GM10847 (cell line): Measurements from ENCODE around the gene AKR1C2.
"Not testable (repeated sequence)": the region's sequence is repeated elsewhere in the genome, so short reads cannot be mapped to it uniquely, and the experiment has no call there.

Source experiments
- POLR2A ChIP-seq: IDR thresholded peaks from 2 replicates; pipeline ENCODE4 v1.6.1; 2011; ENCODE audit not compliant: insufficient read length; ENCODE audit errors: extremely low read depth

AKR1C2 gene

DNA sequence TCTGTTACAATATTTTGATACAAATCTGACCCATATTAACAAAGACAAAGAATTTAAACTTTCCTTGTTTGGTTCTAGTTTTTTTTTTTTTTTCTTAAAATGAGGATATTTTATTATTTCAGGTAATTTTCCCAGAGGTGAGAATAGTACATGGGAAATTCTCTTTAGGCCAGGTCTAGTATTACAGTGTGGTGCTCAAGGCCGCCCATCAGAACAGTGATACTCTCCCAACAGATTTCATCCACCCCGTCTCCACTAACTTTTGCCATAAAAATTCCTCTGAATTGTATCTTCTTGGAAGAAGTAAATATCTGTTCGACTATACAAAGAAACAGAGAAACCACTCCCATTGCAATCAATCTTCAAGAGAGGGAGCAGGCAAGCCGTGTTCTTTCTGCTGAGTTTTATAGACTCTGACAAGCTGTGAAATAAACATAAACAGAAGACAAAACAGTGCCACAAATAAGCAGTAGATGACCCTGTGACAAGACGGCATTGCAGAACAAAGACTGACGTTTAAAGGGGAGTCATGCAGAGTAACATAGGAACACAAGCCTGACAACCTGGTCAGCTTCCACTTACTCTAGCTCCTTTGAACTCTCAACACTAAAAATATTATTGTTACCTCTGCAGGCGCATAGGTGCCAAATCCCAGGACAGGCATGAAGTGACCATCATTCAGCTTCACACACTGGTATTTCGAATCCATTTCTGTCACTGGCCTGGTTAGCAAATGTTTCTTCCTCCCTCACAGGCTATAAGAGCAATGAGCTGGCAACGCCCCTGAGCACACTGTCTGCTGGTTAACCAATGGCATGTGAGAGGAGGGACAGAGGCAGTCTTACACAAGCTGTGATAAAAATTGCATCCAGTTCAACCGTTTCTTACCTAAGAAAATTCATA, at the start of gene AKR1C2:
Gene AKR1C2, minus strand, starts transcription at position 731 of the 903 bp plus-strand sequence. Its CDS starts 22 bp downstream, at position 709.
- TF ChIP-seq POLR2A = not testable (repeated sequence)

DNA sequence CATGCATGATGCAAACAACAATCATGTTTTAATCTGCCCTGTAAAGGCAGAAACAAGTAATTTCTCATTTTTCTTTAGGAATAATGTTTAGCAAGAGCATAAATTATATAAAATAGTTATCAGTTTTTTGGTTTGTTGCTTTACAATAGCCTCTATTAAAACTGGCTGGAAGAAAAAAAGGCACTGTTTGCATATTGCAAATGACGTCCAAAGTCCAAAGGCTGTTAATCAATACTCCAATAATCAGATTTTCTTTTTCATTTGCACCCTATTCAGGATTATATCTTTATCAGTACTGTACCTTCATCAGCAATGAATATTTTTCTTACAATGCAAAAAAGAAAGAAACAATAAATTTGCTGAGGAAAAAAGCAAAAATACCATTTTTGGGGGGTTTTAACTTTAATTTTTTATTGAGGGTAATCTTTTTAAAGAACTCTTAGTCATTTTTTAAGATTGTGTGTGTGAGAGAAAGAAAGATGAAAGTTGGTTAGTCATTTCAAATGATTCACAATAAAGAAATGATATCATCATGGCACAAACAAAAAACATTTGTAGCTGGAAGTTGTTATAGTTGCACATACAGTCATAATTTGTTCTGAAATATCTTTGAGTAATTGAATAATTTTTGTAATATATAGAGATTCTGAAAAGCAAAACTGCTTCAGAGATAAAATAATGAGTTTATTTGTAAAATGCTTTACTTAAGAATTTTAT, 44.4 kb upstream of the AKR1C2 start:
- TF ChIP-seq POLR2A = no peak

DNA sequence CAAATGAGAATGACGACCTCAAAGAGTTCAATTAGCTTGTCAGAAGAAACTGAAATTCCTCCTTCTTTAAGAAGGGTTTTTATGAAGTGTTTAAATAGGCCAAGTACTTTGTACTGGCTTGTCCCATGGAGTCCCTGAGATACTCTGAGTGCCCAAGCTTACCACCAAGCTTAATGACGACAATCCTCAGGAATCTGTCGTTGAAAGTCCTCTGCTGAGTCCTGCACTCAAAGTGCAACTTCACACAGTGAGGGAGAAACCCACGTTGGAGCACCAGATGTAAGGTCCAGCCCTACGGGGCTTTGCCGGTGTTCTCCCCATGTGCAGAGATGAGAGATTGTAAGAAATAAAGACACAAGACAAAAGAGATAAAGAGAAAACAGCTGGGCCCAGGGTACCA, 42.8 kb upstream of the AKR1C2 start:
- TF ChIP-seq POLR2A = no peak

DNA sequence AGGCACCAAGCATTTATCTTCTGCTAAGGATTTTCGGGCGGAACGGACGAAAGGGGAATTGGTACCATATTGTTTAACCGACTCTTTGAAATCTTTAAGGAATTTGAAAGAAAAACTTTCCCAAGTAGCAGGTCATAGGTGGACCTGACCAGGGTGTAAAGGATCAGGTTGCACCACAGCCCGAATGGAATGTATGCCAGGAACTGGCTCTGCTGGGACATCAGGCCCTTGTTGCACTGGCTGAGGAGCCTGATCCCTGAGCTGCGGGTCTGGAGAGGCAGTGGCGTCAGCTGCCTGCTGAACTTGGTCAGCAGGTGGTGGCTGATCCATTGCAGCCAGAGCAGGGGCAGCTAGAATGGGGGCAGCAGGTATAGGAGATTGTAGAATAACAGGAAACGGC, 41.4 kb upstream of the AKR1C2 start:
- TF ChIP-seq POLR2A = no peak

DNA sequence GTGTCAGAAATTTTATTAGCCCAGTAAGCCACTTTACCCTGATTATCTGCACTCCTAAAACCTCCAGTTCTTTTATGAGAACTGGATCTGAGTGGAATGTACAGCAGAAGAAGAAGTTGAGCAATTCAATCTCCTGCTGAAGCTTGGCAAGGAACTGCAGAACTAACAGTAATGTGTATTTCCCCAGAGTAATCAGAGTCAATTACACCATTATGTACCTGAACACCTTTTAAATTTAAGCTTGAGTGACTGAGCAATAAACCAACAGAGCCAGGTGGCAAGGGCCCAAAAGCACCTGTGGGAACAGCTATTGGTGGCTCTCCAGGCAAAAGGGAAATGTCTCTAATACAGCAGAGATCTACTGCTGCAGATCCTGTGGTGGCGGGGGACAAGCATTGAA, 40.1 kb upstream of the AKR1C2 start:
- TF ChIP-seq POLR2A = no peak

DNA sequence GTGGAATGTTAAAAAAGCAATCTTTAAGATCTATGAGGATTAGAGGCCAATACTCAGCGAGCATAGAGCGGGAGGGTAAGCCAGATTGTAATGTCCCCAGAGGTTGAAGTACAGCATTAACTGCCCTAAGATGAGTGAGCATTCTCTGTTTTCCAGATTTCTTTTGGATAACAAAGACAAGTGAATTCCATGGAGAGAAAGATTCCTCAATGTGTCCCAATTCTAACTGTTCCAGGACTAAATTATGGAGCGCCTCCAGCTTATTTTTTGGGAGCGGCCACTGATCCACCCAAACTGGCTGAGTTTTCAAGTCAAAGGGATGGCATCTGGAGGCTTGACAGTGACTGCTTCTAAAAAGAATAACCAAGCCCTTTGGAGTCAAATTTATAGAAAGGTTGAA, 39.3 kb upstream of the AKR1C2 start:
- no peak for TF ChIP-seq POLR2A

DNA sequence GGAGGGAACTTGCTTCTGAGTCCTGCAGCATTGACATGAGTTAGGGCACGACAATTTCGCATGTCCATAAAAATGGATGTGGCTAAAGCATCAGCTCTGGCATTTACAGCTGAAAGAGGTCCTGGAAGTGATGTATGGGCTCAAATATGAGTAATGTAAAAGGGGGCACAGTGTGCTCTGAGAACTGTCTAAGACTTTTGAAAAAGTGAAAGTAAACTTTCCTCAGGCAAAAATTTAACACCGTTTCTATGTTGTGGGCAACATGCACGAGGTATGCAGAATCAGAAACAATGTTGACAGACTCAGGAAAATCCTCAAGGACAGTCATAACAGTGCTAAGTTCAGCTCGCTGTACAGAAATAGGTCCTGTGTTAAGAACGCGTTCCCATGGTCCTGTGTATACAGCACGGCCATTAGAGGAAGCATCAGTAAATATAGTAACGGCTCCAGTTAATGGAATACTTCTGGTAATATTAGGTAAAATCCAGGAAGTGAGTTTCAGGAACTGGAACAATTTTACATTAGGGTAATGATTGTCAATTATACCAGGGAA, 37.9 kb upstream of the AKR1C2 start:
- TF ChIP-seq POLR2A = no peak

DNA sequence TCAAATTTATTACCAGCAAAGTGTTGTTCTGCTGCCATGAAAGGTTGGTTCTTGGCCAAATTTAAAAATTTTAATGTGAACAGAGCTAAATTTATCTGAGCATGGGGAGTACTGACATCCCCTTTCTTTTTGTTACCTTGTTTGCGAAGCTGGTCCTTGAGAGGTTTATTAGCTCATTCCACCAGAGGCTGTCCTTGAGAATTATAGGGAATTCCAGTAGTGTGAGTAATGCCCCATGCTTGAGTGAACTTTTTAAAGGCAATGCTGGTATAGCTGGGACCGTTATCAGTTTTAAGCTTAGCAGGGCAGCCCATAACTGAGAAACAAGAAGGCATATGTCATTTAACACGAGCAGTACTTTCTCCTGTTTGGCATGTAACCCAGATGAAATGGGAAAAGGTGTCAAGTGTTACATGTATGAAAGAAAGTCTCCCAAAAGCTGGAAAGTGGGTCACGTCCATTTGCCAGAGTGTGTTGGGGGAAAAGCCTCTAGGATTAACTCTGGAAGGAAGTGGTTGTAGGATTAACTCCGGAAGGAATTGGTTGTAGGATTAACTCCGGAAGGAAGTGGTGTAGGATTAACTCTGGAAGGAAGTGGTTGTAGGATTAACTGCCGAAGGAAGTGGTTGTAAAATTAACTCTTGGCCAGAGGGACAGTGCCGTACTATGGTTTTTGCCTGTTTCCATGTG, 37.3 kb upstream of the AKR1C2 start:
- no peak for TF ChIP-seq POLR2A

DNA sequence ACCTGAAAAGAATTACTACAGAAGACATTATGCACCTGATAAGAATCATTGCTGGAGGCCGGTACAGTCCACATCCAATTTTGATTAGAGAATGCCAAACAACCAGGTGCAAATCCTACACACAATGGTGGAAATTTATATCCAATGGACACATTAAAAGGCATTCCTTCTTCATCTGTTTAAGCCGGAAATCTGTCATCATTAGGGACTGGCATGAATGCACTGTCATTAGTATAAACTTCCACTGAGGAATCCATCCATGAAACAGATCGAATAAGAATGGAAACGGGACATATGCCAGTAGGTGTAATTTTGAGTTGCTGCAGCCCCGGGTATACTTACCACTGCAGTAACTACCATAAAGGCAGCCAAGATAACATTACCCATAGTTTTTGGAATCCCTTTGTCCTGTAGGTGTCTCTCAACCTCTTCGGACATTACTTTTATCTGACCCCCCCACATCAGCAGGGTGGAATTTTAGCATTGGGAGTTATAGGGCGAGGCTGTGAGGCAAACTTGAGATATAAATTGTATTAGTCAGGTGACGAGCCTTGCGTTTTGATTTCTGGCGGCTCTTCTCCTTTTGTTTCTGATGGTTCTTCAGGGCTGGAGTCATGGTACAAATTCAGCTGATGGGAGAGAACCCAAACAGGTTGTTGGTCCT, 36.5 kb upstream of the AKR1C2 start:
- no peak for TF ChIP-seq POLR2A

DNA sequence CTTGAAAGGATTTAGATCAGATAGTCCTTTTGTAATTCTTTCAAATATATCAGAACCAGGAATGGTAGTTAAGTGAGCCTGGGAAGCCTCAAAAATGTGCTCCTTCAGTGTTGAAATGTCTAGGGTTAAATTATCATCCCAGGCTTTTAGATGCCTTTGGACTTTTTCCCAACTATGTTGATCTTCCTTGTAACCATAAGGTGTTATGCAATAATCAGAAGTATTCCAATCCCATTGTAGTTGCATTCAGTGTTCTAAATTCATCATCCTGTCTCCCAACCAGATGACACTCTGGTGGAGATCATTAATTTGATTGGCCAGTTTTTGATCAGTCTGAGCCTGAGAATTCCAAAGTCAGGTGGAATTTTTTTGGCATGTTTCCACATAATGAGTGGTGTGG, 35.1 kb upstream of the AKR1C2 start:
- no peak for TF ChIP-seq POLR2A

DNA sequence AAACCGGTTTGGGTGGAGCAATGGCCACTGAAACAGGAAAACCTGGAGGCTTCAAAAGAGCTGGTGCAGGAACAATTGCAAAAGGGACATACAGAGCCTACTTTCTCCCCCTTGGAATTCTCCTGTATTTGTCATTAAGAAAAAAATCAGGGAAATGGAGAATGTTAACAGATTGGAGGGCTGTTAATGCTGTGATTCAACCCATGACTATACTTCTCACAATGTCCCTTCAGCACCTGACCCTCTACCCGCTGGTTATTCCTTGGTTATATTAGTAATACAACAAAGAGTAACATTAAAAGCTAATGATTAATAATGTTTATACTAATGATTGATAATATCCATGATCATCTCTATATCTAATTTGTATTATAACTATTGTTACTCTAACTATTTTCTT, 34.4 kb upstream of the AKR1C2 start:
- no peak for TF ChIP-seq POLR2A

DNA sequence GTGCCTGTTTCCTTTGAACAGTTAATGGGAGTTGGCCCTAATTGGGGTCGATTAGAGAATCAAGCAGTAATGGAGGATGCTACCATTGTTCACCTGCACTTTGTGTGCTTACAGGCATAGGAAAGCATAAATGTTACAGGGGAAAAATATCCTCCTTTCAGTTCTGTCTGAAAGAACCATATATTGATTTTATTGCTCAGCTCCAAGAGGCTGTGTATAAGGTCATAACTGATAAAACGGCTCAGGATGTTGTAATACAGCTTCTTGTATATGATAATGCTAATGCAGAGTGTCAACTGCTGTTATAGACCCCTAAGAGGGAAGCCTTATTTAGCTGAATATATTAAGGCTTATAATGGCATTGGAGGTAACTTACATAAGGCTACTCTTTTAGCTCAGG, 32.9 kb upstream of the AKR1C2 start:
- TF ChIP-seq POLR2A = no peak

DNA sequence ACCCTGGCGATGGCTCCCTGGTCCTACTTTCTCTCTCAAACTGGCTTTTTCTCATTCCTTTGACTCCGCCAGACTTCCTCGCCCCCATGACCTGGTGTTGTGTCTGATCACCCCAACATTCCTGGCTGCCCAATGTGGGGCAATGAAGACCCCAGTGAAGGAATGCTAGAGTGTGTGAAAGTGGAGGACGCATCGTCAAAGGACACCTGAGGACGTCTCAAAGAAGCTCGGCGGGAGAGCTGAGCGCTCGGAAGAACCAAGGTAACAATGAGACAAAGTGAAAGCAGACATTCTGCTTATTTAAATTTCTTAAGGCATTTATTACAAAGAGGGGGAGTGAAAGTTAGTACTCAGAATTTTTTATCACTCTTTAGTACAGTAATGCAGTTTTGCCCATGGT, 31.7 kb upstream of the AKR1C2 start:
- TF ChIP-seq POLR2A = no peak

DNA sequence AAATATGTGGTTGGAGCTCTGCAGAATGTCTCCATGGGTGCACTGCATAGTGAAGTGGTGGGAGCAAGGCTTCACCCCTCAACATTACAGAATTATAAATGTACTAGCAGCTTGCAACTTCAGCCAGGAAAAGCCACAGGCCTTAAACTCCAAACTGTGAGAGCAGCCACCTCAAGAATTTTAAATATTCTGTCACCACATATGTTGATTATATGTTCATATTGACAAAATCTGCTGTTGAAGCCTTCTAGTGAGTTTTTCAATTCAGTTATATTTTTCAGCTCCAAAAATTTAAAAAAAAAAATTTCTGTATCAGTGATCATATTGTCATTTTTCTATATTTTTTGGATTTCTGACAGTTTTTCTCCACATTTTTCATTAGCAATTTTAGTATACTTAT, 30.9 kb upstream of the AKR1C2 start:
- no peak for TF ChIP-seq POLR2A
